ENCODE measurements around the gene NDUFAF8. TPM values are rescaled to one million over a fixed set of nuclear protein-coding genes. Genes with fewer than 3 reads are reported as not detected.

The NDUFAF8 gene
- total and polyA plus RNA-seq, 10 of the 15 experiments (the other 5 are each of a cell fraction or from before 2014, with no cell fraction given): 22.0 to 307 (median 106) TPM

- TF ChIP-seq ZBTB33 (IDR thresholded peaks at IDR 0.05) (no peak), ZSCAN29 (IDR thresholded peaks at IDR 0.05) (no peak), ZNF274 (IDR thresholded peaks at IDR 0.05; ENCODE audit: insufficient read depth, insufficient read length) (no peak), TCF7 (IDR thresholded peaks at IDR 0.05; ENCODE audit: borderline replicate concordance) (no peak), CHD1 (IDR thresholded peaks at IDR 0.05; ENCODE audit: low read depth, low read length) (no peak), SMAD1 (IDR thresholded peaks at IDR 0.05; ENCODE audit: low read depth, partially characterized antibody) (no peak)
- TF ChIP-seq, protein P1, sequence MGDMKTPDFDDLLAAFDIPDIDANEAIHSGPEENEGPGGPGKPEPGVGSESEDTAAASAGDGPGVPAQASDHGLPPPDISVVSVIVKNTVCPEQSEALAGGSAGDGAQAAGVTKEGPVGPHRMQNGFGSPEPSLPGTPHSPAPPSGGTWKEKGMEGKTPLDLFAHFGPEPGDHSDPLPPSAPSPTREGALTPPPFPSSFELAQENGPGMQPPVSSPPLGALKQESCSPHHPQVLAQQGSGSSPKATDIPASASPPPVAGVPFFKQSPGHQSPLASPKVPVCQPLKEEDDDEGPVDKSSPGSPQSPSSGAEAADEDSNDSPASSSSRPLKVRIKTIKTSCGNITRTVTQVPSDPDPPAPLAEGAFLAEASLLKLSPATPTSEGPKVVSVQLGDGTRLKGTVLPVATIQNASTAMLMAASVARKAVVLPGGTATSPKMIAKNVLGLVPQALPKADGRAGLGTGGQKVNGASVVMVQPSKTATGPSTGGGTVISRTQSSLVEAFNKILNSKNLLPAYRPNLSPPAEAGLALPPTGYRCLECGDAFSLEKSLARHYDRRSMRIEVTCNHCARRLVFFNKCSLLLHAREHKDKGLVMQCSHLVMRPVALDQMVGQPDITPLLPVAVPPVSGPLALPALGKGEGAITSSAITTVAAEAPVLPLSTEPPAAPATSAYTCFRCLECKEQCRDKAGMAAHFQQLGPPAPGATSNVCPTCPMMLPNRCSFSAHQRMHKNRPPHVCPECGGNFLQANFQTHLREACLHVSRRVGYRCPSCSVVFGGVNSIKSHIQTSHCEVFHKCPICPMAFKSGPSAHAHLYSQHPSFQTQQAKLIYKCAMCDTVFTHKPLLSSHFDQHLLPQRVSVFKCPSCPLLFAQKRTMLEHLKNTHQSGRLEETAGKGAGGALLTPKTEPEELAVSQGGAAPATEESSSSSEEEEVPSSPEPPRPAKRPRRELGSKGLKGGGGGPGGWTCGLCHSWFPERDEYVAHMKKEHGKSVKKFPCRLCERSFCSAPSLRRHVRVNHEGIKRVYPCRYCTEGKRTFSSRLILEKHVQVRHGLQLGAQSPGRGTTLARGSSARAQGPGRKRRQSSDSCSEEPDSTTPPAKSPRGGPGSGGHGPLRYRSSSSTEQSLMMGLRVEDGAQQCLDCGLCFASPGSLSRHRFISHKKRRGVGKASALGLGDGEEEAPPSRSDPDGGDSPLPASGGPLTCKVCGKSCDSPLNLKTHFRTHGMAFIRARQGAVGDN (IDR thresholded peaks at IDR 0.05): no peak
Observed at GRCh38 chr17:81287741-81288430, 48.8 kb downstream of the NDUFAF8 start (continued).

Measured in GM12878 (cell line).